ENCODE data around the gene PRKCB.

PRKCB gene

GRCh38 chr16:24166661-24167528 is 331.1 kb downstream of the PRKCB start:
- DNase-seq (ENCODE audit: low read depth, low spot score): no peak

GRCh38 chr16:24168856-24169255 is 333.1 kb downstream of the PRKCB start:
- no peak for DNase-seq (ENCODE audit: low read depth, low spot score)

GRCh38 chr16:24170407-24170806 is 334.6 kb downstream of the PRKCB start:
- DNase-seq (ENCODE audit: low read depth, low spot score): no peak

- DNase-seq (ENCODE audit: low read depth, low spot score): no peak
Observed at GRCh38 chr16:24174504-24174903, 338.7 kb downstream of the PRKCB start.

- DNase-seq (ENCODE audit: low read depth, low spot score): no peak
Observed at GRCh38 chr16:24174957-24175356, 339.2 kb downstream of the PRKCB start.

- no peak for DNase-seq (ENCODE audit: low read depth, low spot score)
Observed at GRCh38 chr16:24178496-24178895, 342.7 kb downstream of the PRKCB start.

GRCh38 chr16:24180451-24180850 is 344.7 kb downstream of the PRKCB start:
- no peak for DNase-seq (ENCODE audit: low read depth, low spot score)

- no peak for DNase-seq (ENCODE audit: low read depth, low spot score)
Observed at GRCh38 chr16:24188021-24188542, 352.3 kb downstream of the PRKCB start.

GRCh38 chr16:24188751-24189318 is 353.1 kb downstream of the PRKCB start:
- no peak for DNase-seq (ENCODE audit: low read depth, low spot score)

- DNase-seq (ENCODE audit: low read depth, low spot score): no peak
Observed at GRCh38 chr16:24189941-24190340, 354.2 kb downstream of the PRKCB start.

- DNase-seq (ENCODE audit: low read depth, low spot score): no peak
Observed at GRCh38 chr16:24191876-24192402, 356.2 kb downstream of the PRKCB start.

- no peak for DNase-seq (ENCODE audit: low read depth, low spot score)
Observed at GRCh38 chr16:24195221-24195620, 359.4 kb downstream of the PRKCB start.

GRCh38 chr16:24198807-24199533 is 363.2 kb downstream of the PRKCB start:
- DNase-seq (ENCODE audit: low read depth, low spot score): no peak

GRCh38 chr16:24203675-24204074 is 367.9 kb downstream of the PRKCB start:
- no peak for DNase-seq (ENCODE audit: low read depth, low spot score)

- DNase-seq (ENCODE audit: low read depth, low spot score): no peak
Observed at GRCh38 chr16:24204150-24204665, 368.4 kb downstream of the PRKCB start.

GRCh38 chr16:24206926-24207325 is 371.1 kb downstream of the PRKCB start:
- no peak for DNase-seq (ENCODE audit: low read depth, low spot score)

GRCh38 chr16:24208710-24209109 is 372.9 kb downstream of the PRKCB start:
- DNase-seq (ENCODE audit: low read depth, low spot score): no peak

GRCh38 chr16:24214992-24215391 is 379.2 kb downstream of the PRKCB start:
- DNase-seq (ENCODE audit: low read depth, low spot score): no peak

- DNase-seq (ENCODE audit: low read depth, low spot score): no peak
Observed at GRCh38 chr16:24216961-24217360, 381.2 kb downstream of the PRKCB start.

- no peak for DNase-seq (ENCODE audit: low read depth, low spot score)
Observed at GRCh38 chr16:24217461-24217860, 381.7 kb downstream of the PRKCB start.

GRCh38 chr16:24218299-24218698 is 382.5 kb downstream of the PRKCB start:
- DNase-seq (ENCODE audit: low read depth, low spot score): no peak

GRCh38 chr16:24221219-24221618 is 385.4 kb downstream of the PRKCB start:
- DNase-seq (ENCODE audit: low read depth, low spot score): no peak

Measured in activated naive CD8-positive, alpha-beta T cell treated with anti-CD3 and anti-CD28 coated beads, Interleukin-2, amount 50 U/mL, for 16 hours (primary cell).